GM21367 (cell line): Measurements from ENCODE around the gene ZBTB47.

Experiments used
- ATAC-seq: cut with Tn5 transposase; IDR thresholded peaks from one replicate; pipeline ENCODE4 v1.9.1; 2021; ENCODE audit not compliant: unreplicated experiment

Gene ZBTB47

DNA sequence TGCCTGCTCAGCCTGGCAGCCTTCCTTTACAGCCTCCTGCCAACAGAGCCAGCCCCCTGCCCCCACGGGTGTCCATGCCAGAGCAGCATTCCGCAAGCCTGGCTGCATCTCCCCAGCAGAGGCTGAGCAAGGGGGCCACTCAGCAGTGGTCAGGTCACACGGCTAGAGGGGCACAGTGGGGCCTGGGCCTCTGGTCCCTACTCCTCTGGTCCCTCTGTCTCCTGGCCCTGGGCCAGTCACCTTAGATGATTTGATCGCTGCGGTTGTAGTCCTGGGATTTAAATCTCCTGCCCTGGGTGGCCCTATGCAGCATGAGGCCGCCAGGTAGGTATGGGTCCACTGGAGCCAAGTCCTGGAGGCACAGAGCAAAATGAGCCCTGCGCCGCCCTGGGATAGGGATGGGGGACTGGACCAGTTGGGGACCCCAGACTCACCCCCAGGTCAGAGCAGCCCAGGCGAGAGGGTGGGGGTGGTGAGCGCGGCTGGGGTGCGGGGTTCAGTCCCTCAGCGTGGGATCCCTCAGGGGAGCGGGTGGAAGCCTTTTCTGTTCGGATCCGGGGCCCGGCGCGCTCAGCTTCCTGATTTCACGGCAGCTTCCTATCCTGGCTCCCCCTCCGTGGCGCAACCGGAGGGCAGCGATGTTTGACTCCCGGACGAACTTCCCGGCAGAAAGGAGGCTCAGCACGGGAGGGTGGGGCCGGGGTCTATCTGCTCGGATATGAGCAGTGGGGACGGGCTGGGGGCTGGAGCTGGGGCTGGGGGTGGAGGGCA lies at the start of gene ZBTB47:
ZBTB47 (plus strand) TSS at position 138 of the 771 bp plus-strand sequence. CDS start 4,659 bp downstream, outside the sequence.
- no peak for ATAC-seq

DNA sequence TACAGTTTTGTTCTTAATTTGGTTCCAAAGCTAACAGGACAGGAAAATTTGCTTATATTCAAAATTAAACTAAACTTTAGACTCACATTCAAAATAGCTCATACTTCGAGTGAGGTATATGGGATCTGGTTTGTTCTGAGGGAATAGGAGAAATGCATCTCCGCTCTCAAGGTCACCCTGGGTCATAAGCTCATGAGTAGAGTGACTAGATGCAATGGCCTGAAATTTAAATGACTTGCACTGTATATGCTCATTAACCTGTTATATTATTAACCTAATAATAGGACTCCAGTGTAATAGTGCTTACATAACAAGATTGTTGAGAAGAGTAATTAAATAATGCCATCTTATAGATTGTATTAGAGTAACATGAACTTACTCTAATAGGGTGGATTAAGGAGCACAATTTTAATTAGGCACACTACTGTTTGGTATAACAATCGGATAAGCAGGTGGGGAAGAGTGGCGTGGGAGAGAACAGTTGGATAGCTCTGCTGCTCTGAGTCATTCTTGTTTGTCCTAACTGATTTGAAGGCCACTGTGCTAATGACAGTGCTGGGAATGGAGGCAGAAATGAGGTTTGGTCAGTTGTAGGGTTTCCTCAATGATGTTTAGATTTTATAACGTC lies 47.8 kb upstream of the ZBTB47 start:
- ATAC-seq = no peak

DNA sequence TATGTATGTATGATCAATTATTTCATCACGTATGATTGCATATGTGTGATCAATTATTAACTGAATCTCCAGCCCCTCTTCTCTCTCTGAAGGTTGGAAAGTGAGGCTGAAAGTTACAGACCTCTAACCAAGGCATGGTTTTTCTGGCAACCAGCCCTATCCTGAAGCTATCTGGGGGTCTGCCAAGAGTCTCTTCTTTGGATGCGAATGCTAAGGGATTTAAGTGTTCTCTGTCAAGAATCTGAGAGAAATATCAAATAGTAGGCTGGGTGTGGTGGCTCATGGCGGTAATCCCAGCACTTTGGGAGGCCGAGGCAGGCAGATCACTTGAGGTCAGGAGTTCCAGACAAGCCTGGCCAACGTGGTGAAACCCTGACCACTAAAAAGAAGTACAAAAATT lies 44.9 kb upstream of the ZBTB47 start:
- ATAC-seq = no peak

DNA sequence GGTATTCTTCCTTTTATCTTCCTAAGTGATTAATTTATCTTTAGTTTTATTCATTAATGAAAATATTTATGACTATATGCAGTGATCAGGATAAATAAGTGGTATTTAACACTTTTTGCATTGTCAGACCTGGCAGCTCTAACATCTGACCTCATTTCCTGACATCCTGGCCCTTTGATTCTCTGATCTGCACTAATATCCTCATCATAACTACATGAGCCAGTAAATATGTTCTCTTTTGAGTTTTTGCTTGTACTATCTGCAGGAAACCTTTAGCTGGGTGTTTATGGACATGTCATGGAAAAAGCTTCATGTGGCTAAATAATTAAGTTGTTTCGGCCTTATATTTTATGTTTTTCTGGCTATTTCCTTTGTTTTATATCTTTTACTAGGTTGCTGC lies 42.5 kb upstream of the ZBTB47 start:
- ATAC-seq = no peak

DNA sequence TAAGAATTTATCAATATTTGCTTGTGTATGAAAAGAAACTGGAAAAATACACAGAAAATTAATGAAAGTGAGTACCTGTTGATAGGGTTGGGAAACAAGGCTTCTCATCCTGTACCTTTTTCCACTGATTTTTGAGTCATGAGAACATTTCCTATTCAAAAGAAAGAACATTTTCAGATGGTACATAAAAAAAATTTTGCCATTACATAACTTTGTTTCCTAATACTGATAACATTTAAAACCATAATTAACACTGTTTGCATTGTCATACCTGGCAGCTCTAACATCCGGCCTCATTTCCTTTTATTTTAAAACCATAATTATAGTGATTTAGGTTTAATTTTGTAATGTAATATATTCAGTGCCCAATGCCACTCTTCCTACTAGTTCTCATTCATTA lies 41.3 kb upstream of the ZBTB47 start:
- no peak for ATAC-seq

DNA sequence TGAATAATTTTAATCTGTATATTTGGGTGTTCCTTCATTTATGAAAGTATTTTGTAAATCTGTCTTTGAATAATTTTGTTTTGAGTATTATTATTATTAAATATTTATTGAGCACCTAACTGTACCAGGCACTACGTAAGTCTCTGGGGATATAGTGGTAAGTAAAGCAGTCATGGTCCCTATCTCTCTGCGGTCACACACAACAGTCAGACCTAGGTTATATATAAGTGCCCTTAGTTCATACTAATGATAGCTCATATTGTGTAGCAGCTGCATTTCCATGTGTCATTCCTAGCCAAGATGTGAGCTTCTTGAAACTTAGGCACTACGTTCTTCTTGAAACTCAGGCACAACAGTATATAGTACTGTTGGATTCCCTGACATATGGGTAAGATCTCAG lies 40.6 kb upstream of the ZBTB47 start:
- no peak for ATAC-seq

DNA sequence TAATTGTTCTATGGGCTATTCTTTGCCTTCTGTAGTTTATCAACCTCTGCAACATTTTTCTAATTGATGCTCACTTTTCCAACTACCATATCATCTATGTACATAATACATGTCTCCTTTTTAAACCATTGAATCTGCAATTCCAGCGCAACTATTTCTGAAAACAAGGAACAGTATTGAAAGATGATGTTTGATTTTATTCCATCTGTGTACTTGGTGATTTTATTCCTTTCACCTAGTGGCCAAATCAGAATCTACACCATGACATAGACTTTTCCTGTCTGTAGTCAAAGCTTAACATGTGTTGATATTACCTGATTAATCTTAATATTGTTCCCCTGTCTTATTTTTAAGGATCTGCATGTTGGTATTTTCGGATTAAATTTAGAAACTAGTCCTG lies 40.0 kb upstream of the ZBTB47 start:
- ATAC-seq = no peak

DNA sequence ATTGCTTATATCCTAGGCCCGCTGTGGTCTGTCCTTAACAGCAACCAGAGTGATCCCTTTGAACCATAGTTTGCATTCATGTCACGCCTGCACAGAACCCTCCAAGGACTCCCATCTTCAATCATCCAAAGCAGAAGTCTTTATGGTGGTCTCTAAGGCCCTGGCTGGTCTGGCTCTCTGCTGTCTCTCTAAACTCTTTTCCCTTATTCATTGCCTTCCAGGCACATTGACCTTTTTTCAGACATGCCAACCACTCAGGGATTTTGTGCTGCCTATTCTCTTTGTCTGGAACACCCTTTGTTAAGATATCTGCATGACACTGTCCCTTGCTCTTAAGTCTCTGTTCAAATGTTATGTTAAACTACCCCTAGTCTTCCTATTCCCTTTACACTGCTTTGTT lies 21.9 kb upstream of the ZBTB47 start:
- no peak for ATAC-seq

DNA sequence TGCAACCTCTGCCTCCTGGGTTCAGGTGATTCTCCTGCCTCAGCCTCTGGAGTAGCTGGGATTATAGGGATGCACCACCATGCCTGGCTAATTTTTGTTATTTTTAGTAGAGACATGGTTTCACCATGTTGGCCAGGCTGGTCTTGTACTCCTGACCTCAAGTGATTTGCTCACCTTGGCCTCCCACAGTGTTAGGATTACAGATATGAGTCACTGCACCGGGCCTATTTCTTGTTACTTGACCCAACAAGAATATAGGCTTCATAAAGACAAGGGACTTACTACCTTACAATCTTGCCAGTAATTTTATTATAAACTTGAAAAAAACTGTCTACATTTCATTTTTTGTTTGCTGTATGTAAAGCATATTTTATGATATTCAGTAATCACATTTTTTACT lies 21.4 kb upstream of the ZBTB47 start:
- no peak for ATAC-seq

DNA sequence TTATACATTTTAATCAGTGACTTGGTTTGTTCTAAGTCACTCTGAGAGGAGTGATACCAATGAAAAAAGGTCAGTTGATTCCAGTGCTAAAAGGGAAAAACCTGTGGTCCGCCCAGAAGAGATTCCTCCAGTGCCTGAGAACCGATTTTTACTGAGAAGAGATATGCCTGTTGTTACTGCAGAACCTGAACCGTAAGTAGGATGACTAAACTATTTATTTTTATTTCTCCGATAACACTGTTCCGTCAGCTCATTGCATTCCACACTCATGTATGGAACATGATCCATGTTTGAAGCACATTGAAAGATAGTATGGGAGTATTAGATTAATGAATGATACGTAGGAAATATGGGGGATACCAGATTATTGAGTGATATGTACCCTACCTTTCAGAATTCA lies 20.0 kb upstream of the ZBTB47 start:
- no peak for ATAC-seq

DNA sequence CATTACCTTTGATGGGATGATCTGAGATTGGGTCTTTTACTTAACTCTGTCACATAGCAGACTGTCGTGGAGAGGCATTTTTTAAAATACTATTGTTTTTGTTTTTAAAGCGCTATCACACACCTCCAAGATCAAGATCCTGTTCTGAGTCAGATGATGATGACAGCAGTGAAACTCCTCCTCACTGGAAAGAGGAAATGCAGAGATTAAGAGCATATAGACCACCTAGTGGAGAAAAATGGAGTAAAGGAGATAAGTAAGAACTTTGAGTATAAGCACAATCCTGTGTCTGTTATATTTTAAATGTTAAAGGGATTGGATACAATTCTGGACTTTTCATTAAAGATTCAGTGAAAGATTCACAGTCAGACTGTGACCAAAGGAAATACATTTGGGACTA lies 18.4 kb upstream of the ZBTB47 start:
- ATAC-seq = no peak

DNA sequence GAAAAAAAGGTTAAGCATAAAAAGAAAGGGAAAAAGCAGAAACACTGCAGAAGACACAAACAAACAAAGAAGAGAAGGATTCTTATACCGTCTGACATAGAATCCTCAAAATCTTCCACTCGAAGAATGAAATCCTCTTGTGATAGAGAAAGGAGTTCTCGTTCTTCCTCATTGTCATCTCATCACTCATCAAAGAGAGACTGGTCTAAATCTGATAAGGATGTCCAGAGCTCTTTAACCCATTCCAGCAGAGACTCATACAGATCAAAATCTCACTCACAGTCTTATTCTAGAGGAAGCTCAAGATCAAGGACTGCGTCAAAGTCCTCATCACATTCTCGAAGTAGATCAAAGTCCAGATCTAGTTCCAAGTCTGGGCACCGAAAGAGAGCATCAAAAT lies 16.5 kb upstream of the ZBTB47 start:
- ATAC-seq = no peak

DNA sequence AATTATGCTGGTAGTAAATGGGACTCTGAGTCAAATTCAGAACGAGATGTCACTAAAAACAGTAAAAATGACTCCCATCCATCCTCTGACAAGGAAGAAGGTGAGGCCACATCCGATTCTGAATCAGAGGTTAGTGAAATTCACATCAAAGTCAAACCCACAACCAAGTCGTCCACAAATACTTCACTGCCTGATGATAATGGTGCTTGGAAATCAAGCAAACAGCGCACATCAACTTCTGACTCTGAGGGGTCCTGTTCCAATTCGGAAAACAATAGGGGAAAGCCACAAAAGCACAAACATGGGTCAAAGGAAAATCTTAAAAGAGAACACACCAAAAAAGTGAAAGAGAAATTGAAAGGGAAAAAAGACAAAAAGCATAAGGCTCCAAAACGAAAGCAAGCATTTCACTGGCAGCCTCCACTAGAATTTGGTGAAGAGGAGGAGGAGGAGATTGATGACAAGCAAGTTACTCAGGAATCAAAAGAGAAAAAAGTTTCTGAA lies 15.1 kb upstream of the ZBTB47 start:
- no peak for ATAC-seq

DNA sequence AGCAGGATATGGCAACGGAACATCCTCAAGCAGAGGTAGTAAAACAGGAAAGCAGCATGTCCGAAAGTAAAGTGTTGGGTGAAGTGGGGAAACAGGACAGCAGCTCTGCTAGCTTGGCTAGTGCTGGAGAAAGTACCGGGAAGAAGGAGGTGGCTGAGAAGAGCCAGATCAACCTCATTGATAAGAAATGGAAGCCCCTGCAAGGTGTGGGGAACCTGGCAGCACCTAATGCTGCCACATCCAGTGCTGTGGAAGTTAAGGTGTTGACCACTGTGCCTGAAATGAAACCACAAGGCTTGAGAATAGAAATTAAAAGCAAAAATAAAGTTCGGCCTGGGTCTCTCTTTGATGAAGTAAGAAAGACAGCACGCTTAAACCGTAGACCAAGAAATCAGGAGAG lies 14.3 kb upstream of the ZBTB47 start:
- ATAC-seq = no peak

DNA sequence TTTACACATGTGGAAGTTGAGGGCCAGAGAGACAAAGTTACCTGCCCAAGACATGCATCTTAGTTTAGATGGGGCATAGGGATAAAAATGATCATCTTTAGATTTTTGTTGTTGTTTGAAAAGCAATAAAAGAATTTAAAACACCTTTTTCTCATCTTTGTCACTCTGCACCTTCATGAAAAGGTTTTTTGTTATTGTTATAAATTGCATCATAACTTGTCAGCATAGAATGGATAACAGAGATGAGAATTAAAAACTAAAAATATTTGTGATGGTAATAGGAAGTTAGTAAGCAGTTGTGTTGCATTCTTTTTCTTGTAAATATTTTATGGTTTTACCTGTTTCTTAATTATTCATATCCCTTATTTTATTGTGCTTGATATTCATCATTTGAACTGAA lies 13.4 kb upstream of the ZBTB47 start:
- ATAC-seq = no peak

DNA sequence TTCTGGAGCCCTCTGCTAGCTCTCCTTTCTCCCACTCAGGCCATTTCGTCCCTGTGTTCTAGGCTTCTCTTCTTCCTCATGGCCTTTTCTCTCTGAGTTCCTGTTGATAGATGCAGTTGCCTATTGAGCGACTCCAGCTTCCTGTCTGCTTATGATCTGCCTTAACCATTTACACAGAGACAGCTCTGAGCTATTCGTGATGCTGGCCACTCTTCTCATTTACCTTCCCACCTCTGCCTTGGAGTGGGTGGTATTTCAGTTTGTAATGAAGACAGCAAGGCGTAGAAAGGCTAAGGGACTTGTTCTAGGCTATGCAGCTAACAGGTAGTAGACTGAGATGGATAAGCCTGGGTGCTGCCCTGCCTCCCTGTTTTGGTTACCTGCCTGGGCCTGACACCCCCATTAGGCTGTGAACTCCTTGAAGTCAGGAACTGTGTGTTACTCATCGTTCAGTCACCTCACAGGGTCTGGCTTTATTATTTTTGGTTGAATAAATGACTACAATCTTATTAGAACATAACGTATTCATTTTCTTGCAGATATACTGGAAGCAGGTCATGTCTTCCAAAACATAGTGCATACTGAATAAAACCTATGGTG lies 12.6 kb upstream of the ZBTB47 start:
- no peak for ATAC-seq

DNA sequence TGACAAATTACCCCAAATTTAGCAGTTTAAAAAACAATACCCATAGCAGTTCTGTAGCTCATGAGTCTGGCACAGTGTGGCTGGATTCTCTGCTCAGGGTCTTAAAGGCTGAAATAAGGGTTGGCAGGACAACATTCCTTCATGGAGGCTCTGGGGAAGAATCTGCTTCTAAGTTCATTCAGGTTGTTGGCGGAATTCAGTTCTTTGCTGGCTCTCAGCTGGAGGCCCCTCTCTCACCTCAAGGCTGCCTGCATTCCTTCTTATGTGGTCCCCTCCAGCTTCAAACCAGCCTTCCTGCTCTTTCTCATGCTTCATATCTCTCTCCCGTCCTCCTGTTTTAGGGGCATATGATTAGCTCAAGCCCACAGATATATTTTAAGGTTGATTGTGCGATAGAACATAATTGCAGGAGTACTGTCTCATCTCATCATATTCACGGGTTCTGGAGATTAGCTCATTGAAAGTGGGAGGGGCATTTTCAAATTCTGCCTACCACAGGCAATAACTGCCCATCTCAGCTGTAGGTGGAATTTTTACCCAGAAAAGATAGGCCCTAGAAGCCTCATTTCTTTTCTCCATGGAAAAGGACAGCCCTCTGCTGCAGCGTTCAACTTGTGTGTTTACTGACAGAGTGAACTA lies 5.6 kb upstream of the ZBTB47 start:
- no peak for ATAC-seq

DNA sequence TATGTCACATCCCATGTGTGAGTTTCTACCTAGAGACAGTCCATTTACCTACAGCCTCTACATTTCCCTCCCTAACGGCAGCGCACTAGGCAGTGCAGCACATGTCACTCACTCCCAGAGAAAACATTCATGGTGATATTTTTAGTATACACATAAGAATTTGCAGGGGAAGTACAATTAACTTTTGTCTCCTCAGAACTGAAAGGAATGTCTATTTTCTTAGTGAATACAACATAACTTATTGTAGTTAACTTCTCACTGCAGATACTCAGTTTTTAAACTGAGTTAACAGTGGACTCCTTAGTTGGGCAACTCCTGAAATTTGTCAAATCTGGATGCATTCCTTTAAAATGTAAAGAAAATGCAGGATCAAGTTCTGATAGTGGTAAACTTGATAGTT lies 4.5 kb upstream of the ZBTB47 start:
- ATAC-seq = no peak

DNA sequence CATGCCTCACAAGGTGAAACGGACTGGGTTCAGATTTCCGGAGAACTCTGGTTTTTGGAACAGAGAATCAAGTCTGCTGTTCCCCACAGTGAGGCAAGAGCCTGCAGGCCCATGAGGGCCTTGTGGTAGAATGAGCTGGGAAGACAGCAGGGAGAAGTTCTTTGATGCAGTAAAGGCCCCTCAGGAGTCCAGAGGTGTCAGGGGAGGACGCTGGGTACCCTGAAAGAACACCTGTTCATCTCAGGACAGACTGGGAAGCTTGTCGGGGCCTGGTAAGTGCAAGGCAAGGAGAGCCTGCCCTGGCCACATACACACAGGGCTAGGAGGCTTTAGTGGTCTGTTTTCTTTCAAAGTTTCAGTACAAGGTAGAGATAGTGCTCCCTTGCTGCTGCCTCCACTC lies 3.7 kb upstream of the ZBTB47 start:
- ATAC-seq = no peak

DNA sequence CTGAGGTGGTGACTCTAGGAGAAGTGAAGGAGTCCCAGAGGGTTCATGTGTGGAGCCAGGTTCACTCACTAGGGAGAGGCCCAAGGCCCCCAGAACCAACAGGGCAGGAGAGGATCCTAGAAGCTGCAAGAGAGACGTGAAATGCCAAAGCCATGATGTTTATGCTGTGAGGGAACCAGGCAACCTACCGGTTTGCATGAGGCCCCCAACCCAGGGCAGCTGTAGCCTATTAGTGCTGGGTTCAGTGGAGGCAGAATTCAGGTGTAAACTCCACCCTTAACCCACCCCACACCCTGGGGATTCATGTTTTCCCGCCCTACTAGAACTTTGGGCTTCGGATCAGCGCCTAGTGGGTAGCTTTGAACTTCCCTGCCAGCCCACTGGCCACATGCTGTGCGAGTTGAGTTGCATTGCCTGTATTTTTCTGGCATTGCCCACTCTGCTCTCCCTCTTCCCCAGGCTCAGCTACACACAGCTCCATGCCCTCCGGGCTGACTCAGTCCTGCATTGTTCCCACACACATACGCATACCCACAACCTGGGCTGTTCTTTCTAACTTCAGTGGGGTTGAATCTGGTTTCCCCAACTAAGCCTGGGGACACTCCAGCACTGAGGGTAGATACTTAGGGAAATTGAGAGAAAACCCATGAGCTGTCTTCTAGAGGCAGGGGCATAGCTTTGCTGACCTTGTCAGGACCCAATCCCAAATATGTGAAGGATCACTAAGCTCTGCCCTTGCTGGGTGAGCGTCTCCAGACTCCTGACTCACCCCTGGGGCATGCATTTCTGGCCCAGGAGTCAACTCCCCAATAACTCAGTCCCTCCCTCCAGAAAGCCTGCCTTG lies 2.0 kb upstream of the ZBTB47 start:
- no peak for ATAC-seq

DNA sequence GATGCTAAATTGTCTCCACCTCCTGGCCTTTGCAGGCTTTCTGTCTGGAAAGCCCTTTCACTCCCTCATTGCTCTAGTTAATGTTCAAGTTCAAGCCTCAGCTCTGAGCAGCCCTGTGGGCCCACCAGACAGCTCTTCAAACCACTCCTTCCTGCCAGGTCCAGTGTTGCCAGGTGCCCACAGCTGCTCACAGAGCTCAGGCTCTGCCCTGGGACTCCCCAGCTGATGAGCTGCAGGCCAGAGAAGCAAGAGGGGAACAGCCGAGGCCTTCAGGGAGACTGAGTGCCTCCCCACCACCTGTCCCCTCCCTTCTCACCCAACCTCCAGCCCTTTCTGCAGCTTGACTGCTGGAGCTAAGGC lies 1.3 kb upstream of the ZBTB47 start:
- ATAC-seq = peak; percentile 3
